LNCaP clone FGC (cell line): ENCODE results near the gene ZC3H6.

Source experiments
- DNase-seq: peaks from one replicate; pipeline ENCODE4 v3.0.0-alpha.2; 2011; ENCODE audit warnings: low read depth
- H3K4me3 ChIP-seq: 2 replicates; pipeline ENCODE4 v1.5.1; 2011; ENCODE audit warnings: mild to moderate bottlenecking, low read depth, low read length, control low read depth
- CTCF ChIP-seq: IDR thresholded peaks from 2 replicates; pipeline ENCODE4 v1.5.1; 2012; ENCODE audit warnings: mild to moderate bottlenecking; ENCODE audit not compliant: control insufficient read depth, insufficient read depth; ENCODE audit errors: extremely low read depth

The ZC3H6 gene

GRCh38 chr2:112310906-112311305 lies 35.5 kb downstream of the ZC3H6 start:
- H3K4me3 ChIP-seq = no peak overlapping the region
- no peak for TF ChIP-seq CTCF
- DNase-seq = no peak

- DNase-seq = no peak
- no peak overlapping the region for H3K4me3 ChIP-seq
- TF ChIP-seq CTCF = no peak
Observed at GRCh38 chr2:112311932-112312331, 36.5 kb downstream of the ZC3H6 start.

- no peak for TF ChIP-seq CTCF
- DNase-seq = no peak
- no peak overlapping the region for H3K4me3 ChIP-seq
Observed at GRCh38 chr2:112312821-112313220, 37.4 kb downstream of the ZC3H6 start.

GRCh38 chr2:112314856-112315255 lies 39.5 kb downstream of the ZC3H6 start:
- TF ChIP-seq CTCF = no peak
- DNase-seq = no peak
- H3K4me3 ChIP-seq = no peak overlapping the region

- DNase-seq = no peak
- no peak for TF ChIP-seq CTCF
- no peak overlapping the region for H3K4me3 ChIP-seq
Observed at GRCh38 chr2:112317303-112318158, 42.1 kb downstream of the ZC3H6 start.

- no peak for TF ChIP-seq CTCF
- no peak for DNase-seq
- no peak overlapping the region for H3K4me3 ChIP-seq
Observed at GRCh38 chr2:112318515-112318914, 43.1 kb downstream of the ZC3H6 start.
